Kidney epithelial cell (primary cell): ENCODE results near the gene NINJ1. TPM values are rescaled to one million over a fixed set of nuclear protein-coding genes. Genes with fewer than 3 reads are reported as not detected.

ENCODE experiments used
- DNase-seq: peaks from one replicate; pipeline ENCODE4 v3.0.0-alpha.2; 2010; ENCODE audit warnings: low read depth
- H3K27me3 ChIP-seq: 2 replicates; pipeline ENCODE4 v1.6.0; 2011; ENCODE audit warnings: low read length; ENCODE audit not compliant: control insufficient read depth, insufficient read depth
- H3K36me3 ChIP-seq: 2 replicates; pipeline ENCODE4 v1.5.1; 2011; ENCODE audit warnings: low read length; ENCODE audit not compliant: control insufficient read depth, insufficient read depth
- H3K4me3 ChIP-seq: 2 replicates; pipeline ENCODE4 v1.5.1; 2011; ENCODE audit warnings: low read depth, mild to moderate bottlenecking, control low read depth, low read length
- CTCF ChIP-seq: IDR thresholded peaks from 2 replicates; pipeline ENCODE4 v1.5.1; 2011; ENCODE audit warnings: mild to moderate bottlenecking, moderate library complexity, low read length, control low read depth, inconsistent platforms; ENCODE audit not compliant: insufficient read depth, poor library complexity, severe bottlenecking
- total RNA-seq: library from RNA; depleted of rRNA; stranded (reverse); fragments of >200 nt; gene quantifications from 2 replicates; pipeline ENCODE4 v1.2.3, GENCODE V29; 2015

The NINJ1 gene
- total RNA-seq, 1 donor from 2014 or later: 66.4 TPM

GRCh38 chr9:93125331-93125894, 8.6 kb downstream of the NINJ1 start:
- TF ChIP-seq CTCF: no peak
- Histone ChIP-seq H3K27me3 (no peaks in the 10 kb centered on the region), H3K36me3 (no peaks in the 10 kb centered on the region), H3K4me3 (no peak overlapping the region)
- no peak for DNase-seq

- Histone ChIP-seq H3K4me3 (no peak overlapping the region), H3K36me3 (no peaks in the 10 kb centered on the region), H3K27me3 (no peaks in the 10 kb centered on the region)
- DNase-seq: no peak
- no peak for TF ChIP-seq CTCF
Observed at GRCh38 chr9:93124793-93125192, 9.3 kb downstream of the NINJ1 start.

- H3K36me3 ChIP-seq: no peaks in the 10 kb centered on the region
- no peak for TF ChIP-seq CTCF
- DNase-seq: no peak
- H3K4me3 ChIP-seq: no peak overlapping the region
- no peaks in the 10 kb centered on the region for H3K27me3 ChIP-seq
Observed at GRCh38 chr9:93123561-93124283, 10.3 kb downstream of the NINJ1 start.

- no peaks in the 10 kb centered on the region for H3K36me3 ChIP-seq
- H3K4me3 ChIP-seq: no peak overlapping the region
- TF ChIP-seq CTCF: no peak
- no peak for DNase-seq
- no peaks in the 10 kb centered on the region for H3K27me3 ChIP-seq
Observed at GRCh38 chr9:93122721-93123221, 11.3 kb downstream of the NINJ1 start.

GRCh38 chr9:93121316-93122241, 12.5 kb downstream of the NINJ1 start:
- TF ChIP-seq CTCF: no peak
- DNase-seq: no peak
- H3K27me3 ChIP-seq: no peaks in the 10 kb centered on the region
- no peaks in the 10 kb centered on the region for H3K36me3 ChIP-seq
- no peak overlapping the region for H3K4me3 ChIP-seq
